Measurements from ENCODE around the gene SLC39A11.

SLC39A11 gene

GRCh38 chr17:72806011-72806410, 286.5 kb downstream of the SLC39A11 start:
- CTCF ChIA-PET: no interaction called here
- TF ChIP-seq PKNOX1 (IDR thresholded peaks at IDR 0.05) (no peak), ZNF384 (IDR thresholded peaks at IDR 0.05) (no peak), FOXA1 (IDR thresholded peaks at IDR 0.05) (no peak), FOXK2 (IDR thresholded peaks at IDR 0.05) (no peak), L3MBTL2 (conservative IDR thresholded peaks at IDR 0.05) (no peak), SP1 (IDR thresholded peaks at IDR 0.05) (no peak), FOXM1 (IDR thresholded peaks at IDR 0.05; ENCODE audit: borderline replicate concordance) (no peak), ELF4 (IDR thresholded peaks at IDR 0.05) (no peak), CTBP1 (IDR thresholded peaks at IDR 0.05; ENCODE audit: borderline replicate concordance) (no peak)
- POLR2A ChIA-PET: no interaction called here
- no peak for DNase-seq (ENCODE audit: extremely low spot score)

- ChIA-PET CTCF (interaction anchor here (0.7 kb wide), 1 partner anchor 87 kb away, joined by 4 read pairs; no protein-coding TSS in a partner anchor), POLR2A (no interaction called here)
- TF ChIP-seq LEF1 (IDR thresholded peaks at IDR 0.05; ENCODE audit: borderline replicate concordance): no peak
- no peak for DNase-seq (ENCODE audit: extremely low spot score)
Observed at GRCh38 chr17:72804949-72805707, 287.4 kb downstream of the SLC39A11 start.

- TF ChIP-seq L3MBTL2 (conservative IDR thresholded peaks at IDR 0.05) (no peak), ELF4 (IDR thresholded peaks at IDR 0.05) (no peak), ZNF384 (IDR thresholded peaks at IDR 0.05) (no peak), SUZ12 (IDR thresholded peaks at IDR 0.05) (no peak), HDGF (IDR thresholded peaks at IDR 0.05; ENCODE audit: borderline replicate concordance) (no peak), NFRKB (IDR thresholded peaks at IDR 0.05) (no peak), BHLHE40 (IDR thresholded peaks at IDR 0.05; ENCODE audit: borderline replicate concordance) (no peak), ARNT (IDR thresholded peaks at IDR 0.05) (no peak), LEF1 (IDR thresholded peaks at IDR 0.05; ENCODE audit: borderline replicate concordance) (no peak), FOXA1 (IDR thresholded peaks at IDR 0.05) (no peak), PKNOX1 (IDR thresholded peaks at IDR 0.05) (no peak), SP1 (IDR thresholded peaks at IDR 0.05) (no peak), CTBP1 (IDR thresholded peaks at IDR 0.05; ENCODE audit: borderline replicate concordance) (no peak), FOXK2 (IDR thresholded peaks at IDR 0.05) (no peak), TARDBP (IDR thresholded peaks at IDR 0.05) (no peak), FOXM1 (IDR thresholded peaks at IDR 0.05; ENCODE audit: borderline replicate concordance) (no peak)
- POLR2A ChIA-PET: no interaction called here
- no peak for DNase-seq (ENCODE audit: extremely low spot score)
- CTCF ChIA-PET: no interaction called here
Observed at GRCh38 chr17:72802726-72803125, 289.8 kb downstream of the SLC39A11 start.

GRCh38 chr17:72797142-72797541, 295.3 kb downstream of the SLC39A11 start:
- POLR2A ChIA-PET: no interaction called here
- no peak for DNase-seq (ENCODE audit: extremely low spot score)
- TF ChIP-seq HDGF (IDR thresholded peaks at IDR 0.05; ENCODE audit: borderline replicate concordance) (no peak), CTBP1 (IDR thresholded peaks at IDR 0.05; ENCODE audit: borderline replicate concordance) (no peak), ELF4 (IDR thresholded peaks at IDR 0.05) (no peak), SP1 (IDR thresholded peaks at IDR 0.05) (no peak), TARDBP (IDR thresholded peaks at IDR 0.05) (no peak), FOXM1 (IDR thresholded peaks at IDR 0.05; ENCODE audit: borderline replicate concordance) (no peak), LEF1 (IDR thresholded peaks at IDR 0.05; ENCODE audit: borderline replicate concordance) (no peak), NFRKB (IDR thresholded peaks at IDR 0.05) (no peak), SUZ12 (IDR thresholded peaks at IDR 0.05) (no peak)
- CTCF ChIA-PET: no interaction called here

GRCh38 chr17:72795941-72796340, 296.5 kb downstream of the SLC39A11 start:
- POLR2A ChIA-PET: no interaction called here
- CTCF ChIA-PET: no interaction called here
- DNase-seq (ENCODE audit: extremely low spot score): no peak
- TF ChIP-seq SP1 (IDR thresholded peaks at IDR 0.05) (no peak), SUZ12 (IDR thresholded peaks at IDR 0.05) (no peak), FOXA1 (IDR thresholded peaks at IDR 0.05) (no peak), NFRKB (IDR thresholded peaks at IDR 0.05) (no peak), TARDBP (IDR thresholded peaks at IDR 0.05) (no peak), HDGF (IDR thresholded peaks at IDR 0.05; ENCODE audit: borderline replicate concordance) (no peak), FOXK2 (IDR thresholded peaks at IDR 0.05) (no peak), L3MBTL2 (conservative IDR thresholded peaks at IDR 0.05) (no peak), ZNF384 (IDR thresholded peaks at IDR 0.05) (no peak), BHLHE40 (IDR thresholded peaks at IDR 0.05; ENCODE audit: borderline replicate concordance) (no peak), ELF4 (IDR thresholded peaks at IDR 0.05) (no peak), PKNOX1 (IDR thresholded peaks at IDR 0.05) (no peak), LEF1 (IDR thresholded peaks at IDR 0.05; ENCODE audit: borderline replicate concordance) (no peak), CTBP1 (IDR thresholded peaks at IDR 0.05; ENCODE audit: borderline replicate concordance) (no peak), ARNT (IDR thresholded peaks at IDR 0.05) (no peak), FOXM1 (IDR thresholded peaks at IDR 0.05; ENCODE audit: borderline replicate concordance) (no peak)

- POLR2A ChIA-PET: no interaction called here
- no peak for TF ChIP-seq BHLHE40 (IDR thresholded peaks at IDR 0.05; ENCODE audit: borderline replicate concordance)
- no peak for TF ChIP-seq FOXM1 (IDR thresholded peaks at IDR 0.05; ENCODE audit: borderline replicate concordance)
Observed at GRCh38 chr17:72794152-72794551, 298.3 kb downstream of the SLC39A11 start.

More at GRCh38 chr17:72794152-72794551, 298.3 kb downstream of the SLC39A11 start:
- CTCF ChIA-PET: no interaction called here
- DNase-seq (ENCODE audit: extremely low spot score): no peak
